Activated CD8-positive, alpha-beta T cell treated with anti-CD3 and anti-CD28 coated beads for 36 hours (primary cell): Measurements from ENCODE around the gene UBE2O. TPM values are rescaled to one million over a fixed set of nuclear protein-coding genes. Genes with fewer than 3 reads are reported as not detected.

ENCODE experiments used
- ATAC-seq: fragments of 200-7000 bp; cut with Tn5 transposase; one replicate; pipeline ENCODE4 v1.10.0; 2021; ENCODE audit warnings: mild to moderate bottlenecking, moderate library complexity
- CTCF ChIA-PET: fragments of 350-600 bp; sonication (Branson Sonifier 250); formaldehyde crosslinking; loops from one replicate; lab custom pipeline; 2021; ENCODE audit warnings: antibody characterized with exemption; lab: Charles Lee
- POLR2A ChIA-PET: fragments of 350-600 bp; sonication (Branson Sonifier 250); formaldehyde crosslinking; loops from one replicate; lab custom pipeline; 2021; ENCODE audit warnings: antibody characterized with exemption; lab: Charles Lee
- DNase-seq: peaks from one replicate; pipeline ENCODE4 v3.0.0-alpha.2; 2020
- H3K27ac Mint-ChIP-seq: one replicate; pipeline ENCODE4 v1.8.0; 2021; ENCODE audit warnings: mild to moderate bottlenecking, mixed read lengths
- H3K27me3 Mint-ChIP-seq: one replicate; pipeline ENCODE4 v1.8.0; 2021; ENCODE audit warnings: mixed read lengths
- H3K36me3 Mint-ChIP-seq: one replicate; pipeline ENCODE4 v1.8.0; 2021; ENCODE audit warnings: low read depth, mixed read lengths
- H3K4me1 Mint-ChIP-seq: one replicate; pipeline ENCODE4 v1.8.0; 2021; ENCODE audit warnings: low read depth, mixed read lengths
- H3K4me3 Mint-ChIP-seq: one replicate; pipeline ENCODE4 v1.8.0; 2021; ENCODE audit warnings: mild to moderate bottlenecking, moderate library complexity, mixed read lengths
- H3K9me3 Mint-ChIP-seq: one replicate; pipeline ENCODE4 v1.8.0; 2021; ENCODE audit warnings: mixed read lengths
- CTCF ChIP-seq: fragments of 200-600 bp; IDR thresholded peaks from one replicate; pipeline ENCODE4 v1.8.0; 2022; ENCODE audit warnings: antibody characterized with exemption, mild to moderate bottlenecking
- intact Hi-C: fragments of 100-400 bp; cut with micrococcal nuclease; formaldehyde crosslinking; loops from one replicate; pipeline ENCODE4 v1.10.0; 2022
- total RNA-seq, 2 experiments: library from RNA; stranded (reverse); gene quantifications; one replicate each; pipeline ENCODE4 v1.2.3, GENCODE V29; 2021

UBE2O gene
- total RNA-seq, 2 experiments from 2014 or later = 36.8 to 39.5 TPM

- peaks cover 16% of the 10 kb centered on the region for H3K36me3 Mint-ChIP-seq
- H3K27me3 Mint-ChIP-seq = no peaks in the 10 kb centered on the region
- no peak for ATAC-seq
- ChIA-PET CTCF (interaction anchor here (1.4 to 1.7 kb wide), 2 partner anchors 11 to 29 kb away, joined by 3 to 5 read pairs; no protein-coding TSS in a partner anchor), POLR2A (interaction anchor here (1.0 kb wide), 1 partner anchor 11 kb away, joined by 4 read pairs; the partner anchor contains the start of gene AANAT)
- TF ChIP-seq CTCF = no peak
- DNase-seq = no peak
- intact Hi-C loops = no loop called here
- H3K4me3 Mint-ChIP-seq = no peak overlapping the region
- no peak overlapping the region for H3K27ac Mint-ChIP-seq
- H3K4me1 Mint-ChIP-seq = peaks cover 13% of the 10 kb centered on the region
- H3K9me3 Mint-ChIP-seq = no peaks in the 10 kb centered on the region
Measured at GRCh38 chr17:76478097-76478496, 25.1 kb upstream of the UBE2O start.

- Mint-ChIP-seq H3K9me3 (no peaks in the 10 kb centered on the region), H3K4me3 (no peak overlapping the region), H3K27ac (no peak overlapping the region), H3K27me3 (no peaks in the 10 kb centered on the region), H3K36me3 (peaks cover 17% of the 10 kb centered on the region), H3K4me1 (peaks cover 13% of the 10 kb centered on the region)
- intact Hi-C loops = no loop called here
- CTCF ChIA-PET = interaction anchor here (1.4 to 1.7 kb wide), 2 partner anchors 11 to 30 kb away, joined by 3 to 5 read pairs; no protein-coding TSS in a partner anchor
- POLR2A ChIA-PET = interaction anchor here (0.9 to 1.0 kb wide), 2 partner anchors 10 to 23 kb away, joined by 3 to 4 read pairs; partner anchors contain the start of gene AANAT
- TF ChIP-seq CTCF = no peak
- DNase-seq (no peak), ATAC-seq (no peak)
Measured at GRCh38 chr17:76477576-76477975, 24.6 kb upstream of the UBE2O start.

- intact Hi-C loops = no loop called here
- no peak overlapping the region for H3K4me3 Mint-ChIP-seq
- POLR2A ChIA-PET = interaction anchor here (0.6 to 0.9 kb wide), 2 partner anchors 24 to 56 kb away, joined by 3 read pairs; no protein-coding TSS in a partner anchor
- H3K36me3 Mint-ChIP-seq = peaks cover 18% of the 10 kb centered on the region
- no peaks in the 10 kb centered on the region for H3K27me3 Mint-ChIP-seq
- ATAC-seq (no peak), DNase-seq (no peak)
- H3K27ac Mint-ChIP-seq = no peak overlapping the region
- H3K4me1 Mint-ChIP-seq = peaks cover 10% of the 10 kb centered on the region
- CTCF ChIA-PET = interaction anchor here (1.4 kb wide), 1 partner anchor 10 kb away, joined by 3 read pairs; no protein-coding TSS in a partner anchor
- TF ChIP-seq CTCF = no peak
- H3K9me3 Mint-ChIP-seq = no peaks in the 10 kb centered on the region
Measured at GRCh38 chr17:76476736-76477135, 23.8 kb upstream of the UBE2O start.

GRCh38 chr17:76475302-76475701 lies 22.4 kb upstream of the UBE2O start:
- POLR2A ChIA-PET = interaction anchor here (0.7 to 1.1 kb wide), 3 partner anchors 17 to 19 kb away, joined by 3 to 4 read pairs (median 4); no protein-coding TSS in a partner anchor
- no peak for TF ChIP-seq CTCF

GRCh38 chr17:76474894-76475293 lies 21.9 kb upstream of the UBE2O start:
- peaks cover 16% of the 10 kb centered on the region for H3K36me3 Mint-ChIP-seq
- ATAC-seq = no peak
- TF ChIP-seq CTCF = no peak

More at GRCh38 chr17:76475302-76475701, 22.4 kb upstream of the UBE2O start:
- intact Hi-C loops = no loop called here
- ATAC-seq = no peak
- peaks cover 16% of the 10 kb centered on the region for H3K36me3 Mint-ChIP-seq
- no peak for DNase-seq
- no peaks in the 10 kb centered on the region for H3K27me3 Mint-ChIP-seq
- CTCF ChIA-PET = interaction anchor here (1.1 to 1.6 kb wide), 5 partner anchors 9 to 47 kb away, joined by 3 to 5 read pairs (median 4); no protein-coding TSS in a partner anchor
- H3K4me1 Mint-ChIP-seq = no peaks in the 10 kb centered on the region
- H3K4me3 Mint-ChIP-seq = no peak overlapping the region
- H3K9me3 Mint-ChIP-seq = no peaks in the 10 kb centered on the region
- no peak overlapping the region for H3K27ac Mint-ChIP-seq

More at GRCh38 chr17:76474894-76475293, 21.9 kb upstream of the UBE2O start:
- Mint-ChIP-seq H3K27ac (no peak overlapping the region), H3K4me3 (no peak overlapping the region), H3K27me3 (no peaks in the 10 kb centered on the region), H3K9me3 (no peaks in the 10 kb centered on the region), H3K4me1 (no peaks in the 10 kb centered on the region)
- DNase-seq = no peak
- intact Hi-C loops = no loop called here
- CTCF ChIA-PET = interaction anchor here (1.1 to 1.6 kb wide), 5 partner anchors 15 to 48 kb away, joined by 3 to 5 read pairs (median 4); no protein-coding TSS in a partner anchor
- POLR2A ChIA-PET = interaction anchor here (0.7 to 1.1 kb wide), 3 partner anchors 16 to 19 kb away, joined by 3 to 4 read pairs (median 4); no protein-coding TSS in a partner anchor
